Fibroblast of skin of right biceps (primary cell): ENCODE results near the gene STARD9.

Source experiments
- DNase-seq: peaks from one replicate; pipeline ENCODE4 v3.0.0-alpha.2; 2013

Gene STARD9

GRCh38 chr15:42696626-42697025 is 121.2 kb downstream of the STARD9 start:
- DNase-seq, result no peak

GRCh38 chr15:42704492-42704926 is 129.1 kb downstream of the STARD9 start:
- peak; percentile 65 for DNase-seq

- DNase-seq, result no peak
Measured at GRCh38 chr15:42705336-42705735, 129.9 kb downstream of the STARD9 start.

GRCh38 chr15:42707068-42707467 is 131.7 kb downstream of the STARD9 start:
- peak; percentile 14 for DNase-seq

- no peak for DNase-seq
Measured at GRCh38 chr15:42707873-42708544, 132.6 kb downstream of the STARD9 start.

- peak; percentile 7 for DNase-seq
Measured at GRCh38 chr15:42710662-42711061, 135.3 kb downstream of the STARD9 start.

- no peak for DNase-seq
Measured at GRCh38 chr15:42711746-42712145, 136.3 kb downstream of the STARD9 start.

- no peak for DNase-seq
Measured at GRCh38 chr15:42712584-42712983, 137.2 kb downstream of the STARD9 start.

GRCh38 chr15:42716125-42716524 is 140.7 kb downstream of the STARD9 start:
- no peak for DNase-seq

- DNase-seq, result no peak
Measured at GRCh38 chr15:42716626-42717025, 141.2 kb downstream of the STARD9 start.

GRCh38 chr15:42719043-42719442 is 143.6 kb downstream of the STARD9 start:
- no peak for DNase-seq

GRCh38 chr15:42720071-42720470 is 144.7 kb downstream of the STARD9 start:
- DNase-seq, result no peak

GRCh38 chr15:42721016-42721415 is 145.6 kb downstream of the STARD9 start:
- DNase-seq, result no peak

GRCh38 chr15:42721916-42722315 is 146.5 kb downstream of the STARD9 start:
- no peak for DNase-seq

GRCh38 chr15:42723068-42723467 is 147.7 kb downstream of the STARD9 start:
- DNase-seq, result no peak

- no peak for DNase-seq
Measured at GRCh38 chr15:42724276-42724675, 148.9 kb downstream of the STARD9 start.

- DNase-seq, result no peak
Measured at GRCh38 chr15:42725331-42725903, 150.0 kb downstream of the STARD9 start.

- no peak for DNase-seq
Measured at GRCh38 chr15:42726114-42726513, 150.7 kb downstream of the STARD9 start.

GRCh38 chr15:42727750-42728381 is 152.5 kb downstream of the STARD9 start:
- no peak for DNase-seq

GRCh38 chr15:42728560-42728959 is 153.2 kb downstream of the STARD9 start:
- no peak for DNase-seq

- no peak for DNase-seq
Measured at GRCh38 chr15:42728972-42729371, 153.6 kb downstream of the STARD9 start.

GRCh38 chr15:42729409-42729808 is 154.0 kb downstream of the STARD9 start:
- no peak for DNase-seq

- DNase-seq, result no peak
Measured at GRCh38 chr15:42730135-42730534, 154.7 kb downstream of the STARD9 start.

- DNase-seq, result no peak
Measured at GRCh38 chr15:42730536-42730935, 155.1 kb downstream of the STARD9 start.
